Peyer's patch (tissue), 4 donors: Measurements from ENCODE around the gene EGFL7. TPM values are rescaled to one million over a fixed set of nuclear protein-coding genes. Genes with fewer than 3 reads are reported as not detected.

ENCODE experiments used
- DNase-seq, 3 donors: peaks; one replicate each; pipeline ENCODE4 v3.0.0-alpha.2; 2017 to 2019
- H3K27ac ChIP-seq, 4 donors: fragments of 200-600 bp; sonication (generic); one replicate each; pipeline ENCODE4 v1.5.1; 2016 to 2019
- H3K27me3 ChIP-seq, 2 donors: fragments of 200-600 bp; sonication (generic); one replicate each; pipeline ENCODE4 v1.5.1; 2019
- H3K36me3 ChIP-seq, 3 donors: fragments of 200-600 bp; sonication (generic); one replicate each; pipeline ENCODE4 v1.5.1; 2016 to 2019
- H3K4me1 ChIP-seq, 4 donors: fragments of 200-600 bp; sonication (generic); one replicate each; pipeline ENCODE4 v1.5.1; 2016 to 2019
- H3K4me3 ChIP-seq, 4 donors: fragments of 200-600 bp; sonication (generic); 1 replicate in 3 of 4; 2 replicates in 1 of 4; pipeline ENCODE4 v1.5.1; 2016 to 2019; ENCODE audit warnings: mild to moderate bottlenecking in 1 of 4
- H3K9me3 ChIP-seq, 4 donors: fragments of 200-600 bp; sonication (generic); one replicate each; pipeline ENCODE4 v1.5.1; 2016 to 2019; ENCODE audit warnings: mild to moderate bottlenecking in 1 of 4
- POLR2A ChIP-seq, 2 donors: fragments of 450-650 bp; IDR thresholded peaks; one replicate each; pipeline ENCODE4 v1.5.1; 2017; ENCODE audit warnings: antibody characterized with exemption in 2 of 2, mild to moderate bottlenecking in 2 of 2, moderate library complexity in 2 of 2
- total RNA-seq, 4 donors: library from RNA; depleted of rRNA; stranded (reverse); fragments of >200 nt; gene quantifications; one replicate each; pipeline ENCODE4 v1.1.0, GENCODE V29; 2016
- TF ChIP-seq, protein P1 (sequence below), 6 experiments: fragments of 450-650 bp in 4 of 6; fragments of 200-600 bp in 2 of 6; sonication (generic) in 1 of 6; IDR thresholded peaks; one replicate each; pipeline ENCODE4 v1.5.1; 2017 to 2019; ENCODE audit warnings: antibody characterized with exemption in 6 of 6, mild to moderate bottlenecking in 3 of 6, moderate library complexity in 1 of 6

The EGFL7 gene
- total RNA-seq, 4 donors from 2014 or later: 21.5 to 77.6 (median 46.0) TPM

DNA sequence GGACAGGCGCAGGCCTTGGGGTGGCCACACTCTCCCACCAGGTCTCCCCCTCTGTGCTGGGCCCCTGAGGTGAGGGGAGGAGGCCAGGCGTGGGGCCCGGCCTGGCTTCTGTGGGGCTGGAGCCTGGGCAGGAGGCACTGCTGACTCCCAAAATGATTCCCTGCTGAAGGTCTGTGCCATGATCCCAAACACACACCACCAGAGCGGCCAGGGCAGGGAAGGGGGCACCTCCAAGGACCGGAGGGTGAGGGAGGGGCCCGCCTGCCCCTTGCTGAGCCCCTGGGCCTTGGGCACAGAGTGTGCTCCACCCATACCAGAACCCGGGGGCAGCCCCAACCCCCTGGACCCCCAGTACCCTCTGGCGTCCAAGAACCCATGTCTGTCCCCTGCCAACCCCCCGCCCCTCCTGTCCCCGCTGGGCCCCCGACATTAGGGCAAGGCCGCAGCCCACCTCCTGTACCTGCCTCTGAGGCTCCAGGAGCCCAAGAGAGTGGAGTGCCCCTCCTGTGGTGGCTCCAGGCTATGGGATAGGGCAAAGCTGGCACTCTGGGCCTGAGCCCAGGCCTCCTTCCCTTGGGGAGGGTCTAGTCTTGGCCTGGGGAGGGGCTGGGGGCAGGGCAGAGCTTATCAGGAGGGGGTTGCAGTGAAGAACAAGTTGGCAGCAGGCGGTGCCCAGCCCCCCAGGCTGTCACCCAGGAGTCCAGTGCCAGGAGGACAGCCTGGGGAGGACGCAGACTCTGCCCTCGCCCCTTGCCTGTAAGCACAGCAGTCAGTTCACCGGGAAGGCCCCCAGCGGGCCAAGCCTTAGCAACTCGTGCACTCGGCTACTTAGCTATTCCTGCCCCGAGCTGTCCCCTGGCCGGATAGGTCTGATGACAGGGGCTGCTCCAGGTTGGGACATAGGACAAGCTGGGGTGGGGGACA lies 2.6 kb upstream of the EGFL7 start:
- no peak for DNase-seq
- peaks cover 0 to 8% of the 10 kb centered on the region in 2 donors for H3K27me3 ChIP-seq
- H3K9me3 ChIP-seq: no peaks in the 10 kb centered on the region
- TF ChIP-seq, protein P1, sequence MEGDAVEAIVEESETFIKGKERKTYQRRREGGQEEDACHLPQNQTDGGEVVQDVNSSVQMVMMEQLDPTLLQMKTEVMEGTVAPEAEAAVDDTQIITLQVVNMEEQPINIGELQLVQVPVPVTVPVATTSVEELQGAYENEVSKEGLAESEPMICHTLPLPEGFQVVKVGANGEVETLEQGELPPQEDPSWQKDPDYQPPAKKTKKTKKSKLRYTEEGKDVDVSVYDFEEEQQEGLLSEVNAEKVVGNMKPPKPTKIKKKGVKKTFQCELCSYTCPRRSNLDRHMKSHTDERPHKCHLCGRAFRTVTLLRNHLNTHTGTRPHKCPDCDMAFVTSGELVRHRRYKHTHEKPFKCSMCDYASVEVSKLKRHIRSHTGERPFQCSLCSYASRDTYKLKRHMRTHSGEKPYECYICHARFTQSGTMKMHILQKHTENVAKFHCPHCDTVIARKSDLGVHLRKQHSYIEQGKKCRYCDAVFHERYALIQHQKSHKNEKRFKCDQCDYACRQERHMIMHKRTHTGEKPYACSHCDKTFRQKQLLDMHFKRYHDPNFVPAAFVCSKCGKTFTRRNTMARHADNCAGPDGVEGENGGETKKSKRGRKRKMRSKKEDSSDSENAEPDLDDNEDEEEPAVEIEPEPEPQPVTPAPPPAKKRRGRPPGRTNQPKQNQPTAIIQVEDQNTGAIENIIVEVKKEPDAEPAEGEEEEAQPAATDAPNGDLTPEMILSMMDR (IDR thresholded peaks at IDR 0.05): no peak
- TF ChIP-seq POLR2A (IDR thresholded peaks at IDR 0.05): no peak
- no peaks in the 10 kb centered on the region for H3K36me3 ChIP-seq
- peak overlapping the region in 3 of 4 donors; percentile 38 to 72 (median 68) for H3K27ac ChIP-seq
- H3K4me3 ChIP-seq: peak overlapping the region in 2 of 4 donors; percentile 14 to 24
- peaks cover 0 to 30% (median 12%) of the 10 kb centered on the region in 4 donors for H3K4me1 ChIP-seq

DNA sequence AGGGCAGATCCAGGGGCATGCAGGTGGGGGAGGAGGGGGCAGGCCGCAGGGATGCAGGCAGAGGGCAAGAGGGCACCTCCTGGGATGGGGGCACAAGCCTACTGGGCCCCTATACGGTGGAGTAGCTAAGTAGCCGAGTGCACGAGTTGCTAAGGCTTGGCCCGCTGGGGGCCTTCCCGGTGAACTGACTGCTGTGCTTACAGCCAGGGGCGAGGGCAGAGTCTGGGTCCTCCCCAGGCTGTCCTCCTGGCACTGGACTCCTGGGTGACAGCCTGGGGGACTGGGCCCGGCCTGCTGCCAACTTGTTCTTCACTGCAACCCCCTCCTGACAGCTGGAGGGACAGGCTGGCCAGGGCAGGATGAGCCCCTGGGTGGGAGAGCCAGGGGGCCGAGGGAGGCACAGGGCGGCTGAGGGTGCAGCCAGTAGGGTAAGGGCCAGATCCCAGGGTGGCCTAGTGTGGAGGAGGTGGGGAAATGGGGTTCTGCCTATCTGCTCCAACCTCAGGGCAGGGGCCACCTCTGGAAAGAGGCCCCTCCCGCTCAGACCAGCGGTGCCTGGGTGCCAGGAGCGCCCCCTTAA lies 1.7 kb upstream of the EGFL7 start:
- no peak for DNase-seq
- H3K36me3 ChIP-seq: no peaks in the 10 kb centered on the region
- no peak overlapping the region for H3K4me3 ChIP-seq
- no peaks in the 10 kb centered on the region for H3K9me3 ChIP-seq
- peak overlapping the region in 2 of 4 donors; percentile 68 to 72 for H3K27ac ChIP-seq
- peaks cover 0 to 29% (median 11%) of the 10 kb centered on the region in 4 donors for H3K4me1 ChIP-seq
- no peak for TF ChIP-seq POLR2A (IDR thresholded peaks at IDR 0.05)
- TF ChIP-seq, protein P1 (IDR thresholded peaks at IDR 0.05): no peak
- H3K27me3 ChIP-seq: peaks cover 0 to 9% of the 10 kb centered on the region in 2 donors

DNA sequence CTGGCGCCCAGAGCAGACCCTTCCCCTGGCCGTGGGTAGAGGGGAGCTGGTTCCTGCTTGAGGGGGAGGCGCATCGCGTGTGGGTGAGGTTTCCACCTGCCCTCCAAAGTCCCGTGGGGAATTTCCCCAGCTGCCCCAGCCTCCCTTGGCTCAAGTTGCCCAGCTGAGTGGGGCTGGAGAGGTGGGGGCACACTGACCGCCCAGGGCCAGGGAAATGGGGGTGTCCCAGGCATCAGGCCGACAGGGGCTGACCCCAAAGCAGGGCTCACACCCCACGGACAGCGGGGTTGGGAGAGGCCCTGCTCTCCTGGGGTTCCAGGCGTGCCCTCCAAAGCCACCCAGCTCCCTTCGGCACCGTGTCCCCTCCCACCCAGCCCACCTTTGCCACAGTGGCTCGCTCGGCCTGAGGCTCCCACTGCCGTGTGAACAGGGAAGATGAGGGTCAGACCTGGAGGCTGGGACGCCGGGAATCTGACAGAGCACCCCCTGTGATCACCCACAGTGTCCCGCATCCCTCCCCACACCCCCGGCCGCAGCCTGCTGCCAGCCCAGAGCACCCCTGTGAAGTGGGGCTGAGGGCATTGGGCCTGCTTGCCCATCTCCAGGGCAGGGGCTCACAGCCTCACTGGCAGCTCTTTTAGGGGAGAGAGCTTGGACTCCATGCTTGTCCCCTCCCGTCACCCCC lies 933 bp upstream of the EGFL7 start:
- H3K27ac ChIP-seq: peak overlapping the region in 2 of 4 donors; percentile 68 to 72
- H3K27me3 ChIP-seq: peaks cover 0 to 15% of the 10 kb centered on the region in 2 donors
- peak overlapping the region in 2 of 4 donors; percentile 5 to 6 for H3K4me3 ChIP-seq
- DNase-seq: no peak
- TF ChIP-seq POLR2A (IDR thresholded peaks at IDR 0.05): no peak
- TF ChIP-seq, protein P1 (IDR thresholded peaks at IDR 0.05): no peak
- H3K4me1 ChIP-seq: peaks cover 0 to 26% (median 15%) of the 10 kb centered on the region in 4 donors
- no peaks in the 10 kb centered on the region for H3K9me3 ChIP-seq
- no peaks in the 10 kb centered on the region for H3K36me3 ChIP-seq

DNA sequence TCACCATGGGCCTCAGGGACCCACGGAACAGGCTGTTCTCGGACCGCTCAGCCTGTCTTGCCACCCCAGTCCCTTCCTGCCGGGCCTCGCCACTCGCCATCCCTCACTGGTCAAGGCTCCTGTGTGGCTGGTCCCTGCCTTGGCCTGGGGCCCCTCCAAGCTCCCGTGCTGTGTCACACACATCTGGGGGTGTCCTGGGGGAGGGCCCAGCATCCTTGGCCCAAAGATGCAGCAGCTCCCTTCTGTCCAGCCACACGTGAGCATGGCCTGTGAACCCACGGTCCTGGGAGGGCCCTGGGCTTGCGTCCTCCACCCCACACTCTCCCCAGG lies 425 bp upstream of the EGFL7 start:
- no peak for TF ChIP-seq POLR2A (IDR thresholded peaks at IDR 0.05)
- TF ChIP-seq, protein P1 (IDR thresholded peaks at IDR 0.05): no peak
- DNase-seq: no peak
- peaks cover 0 to 11% of the 10 kb centered on the region in 2 donors for H3K27me3 ChIP-seq
- H3K9me3 ChIP-seq: no peaks in the 10 kb centered on the region
- no peaks in the 10 kb centered on the region for H3K36me3 ChIP-seq
- H3K27ac ChIP-seq: peak overlapping the region in 2 of 4 donors; percentile 68 to 72
- H3K4me1 ChIP-seq: peaks cover 0 to 26% (median 13%) of the 10 kb centered on the region in 4 donors
- peak overlapping the region in 2 of 4 donors; percentile 5 to 6 for H3K4me3 ChIP-seq
